Neural progenitor cell (in vitro differentiated cells): ENCODE data around the gene NDUFS4. TPM values are rescaled to one million over a fixed set of nuclear protein-coding genes. Genes with fewer than 3 reads are reported as not detected.
"Not testable (repeated sequence)": the region's sequence is repeated elsewhere in the genome, so short reads cannot be mapped to it uniquely, and the experiment has no call there.

Experiments used
- DNase-seq: peaks from one replicate; pipeline ENCODE4 v3.0.0-alpha.2; 2016; ENCODE audit warnings: low spot score
- H2AFZ ChIP-seq: fragments of 200-600 bp; sonication (generic); replicated peaks from 2 replicates; pipeline ENCODE4 v1.6.1; 2016; ENCODE audit warnings: antibody characterized with exemption
- H3F3A ChIP-seq: fragments of 200-600 bp; sonication (generic); 2 replicates; pipeline ENCODE4 v1.6.1; 2016; ENCODE audit warnings: antibody characterized with exemption, low read depth
- H3K27ac ChIP-seq: fragments of 200-600 bp; sonication (generic); 2 replicates; pipeline ENCODE4 v1.5.1; 2016; ENCODE audit warnings: mild to moderate bottlenecking
- H3K27me3 ChIP-seq: fragments of 200-600 bp; sonication (generic); 2 replicates; pipeline ENCODE4 v1.6.1; 2016; ENCODE audit warnings: mild to moderate bottlenecking, moderate library complexity
- H3K36me3 ChIP-seq: fragments of 200-600 bp; sonication (generic); 2 replicates; pipeline ENCODE4 v1.5.1; 2016
- H3K4me1 ChIP-seq: fragments of 200-600 bp; sonication (generic); 2 replicates; pipeline ENCODE4 v1.6.1; 2016; ENCODE audit warnings: mixed run types
- H3K4me2 ChIP-seq: fragments of 200-600 bp; sonication (generic); 2 replicates; pipeline ENCODE4 v1.6.1; 2016
- H3K4me3 ChIP-seq: fragments of 200-600 bp; sonication (generic); 2 replicates; pipeline ENCODE4 v1.5.1; 2016
- H3K79me2 ChIP-seq: fragments of 200-600 bp; sonication (generic); 2 replicates; pipeline ENCODE4 v1.6.1; 2016; ENCODE audit warnings: low read depth
- H3K9ac ChIP-seq: fragments of 200-600 bp; sonication (generic); 2 replicates; pipeline ENCODE4 v1.6.1; 2016
- H3K9me3 ChIP-seq: fragments of 200-600 bp; sonication (generic); 2 replicates; pipeline ENCODE4 v1.5.1; 2016; ENCODE audit warnings: low read depth
- H4K20me1 ChIP-seq: fragments of 200-600 bp; sonication (generic); 2 replicates; pipeline ENCODE4 v1.6.1; 2016; ENCODE audit warnings: low read depth
- H3K27ac Mint-ChIP-seq: 3 replicates; pipeline ENCODE4 v1.8.0; 2021; ENCODE audit warnings: mixed read lengths
- H3K27me3 Mint-ChIP-seq: 2 replicates; pipeline ENCODE4 v1.8.0; 2022; ENCODE audit warnings: low read depth, mild to moderate bottlenecking, inconsistent platforms, moderate library complexity, mixed read lengths; ENCODE audit not compliant: insufficient read depth
- H3K36me3 Mint-ChIP-seq: 3 replicates; pipeline ENCODE4 v1.8.0; 2021; ENCODE audit warnings: mixed read lengths
- H3K4me1 Mint-ChIP-seq: 3 replicates; pipeline ENCODE4 v1.8.0; 2021; ENCODE audit warnings: mixed read lengths
- H3K4me3 Mint-ChIP-seq: 3 replicates; pipeline ENCODE4 v1.8.0; 2021; ENCODE audit warnings: mild to moderate bottlenecking, moderate library complexity, mixed read lengths
- H3K9me3 Mint-ChIP-seq: 3 replicates; pipeline ENCODE4 v1.8.0; 2020; ENCODE audit warnings: mixed read lengths
- CTCF ChIP-seq: fragments of 200-600 bp; sonication (generic); IDR thresholded peaks from 2 replicates; pipeline ENCODE4 v1.5.1; 2017; ENCODE audit warnings: antibody characterized with exemption, mild to moderate bottlenecking
- EZH2 ChIP-seq: fragments of 200-600 bp; sonication (generic); IDR thresholded peaks from 2 replicates; pipeline ENCODE4 v1.6.1; 2017; ENCODE audit warnings: antibody characterized with exemption, mild to moderate bottlenecking, moderate library complexity
- EZH2phosphoT487 ChIP-seq: fragments of 200-600 bp; sonication (generic); IDR thresholded peaks from 2 replicates; pipeline ENCODE4 v1.6.1; 2017; ENCODE audit warnings: antibody characterized with exemption
- total RNA-seq: library from RNA; depleted of rRNA; stranded (reverse); fragments of >200 nt; gene quantifications from 2 replicates; pipeline ENCODE4 v1.2.3, GENCODE V29; 2015; ENCODE audit warnings: low replicate concordance

The NDUFS4 gene
- total RNA-seq, 1 donor from 2014 or later = 183 TPM

- Histone ChIP-seq H2AFZ (no peak overlapping the region), H3K9me3 (no peaks in the 10 kb centered on the region), H3K79me2 (peaks cover 4% of the 10 kb centered on the region), H3K4me2 (peak overlapping the region; percentile 54), H3K36me3 (no peaks in the 10 kb centered on the region), H3F3A (peaks cover 12% of the 10 kb centered on the region), H3K4me3 (no peak overlapping the region), H3K27ac (no peak overlapping the region), H3K4me1 (peaks cover 25% of the 10 kb centered on the region), H3K9ac (no peak overlapping the region), H4K20me1 (no peaks in the 10 kb centered on the region), H3K27me3 (no peaks in the 10 kb centered on the region)
- peaks cover 24% of the 10 kb centered on the region for H3K36me3 Mint-ChIP-seq
- no peak for TF ChIP-seq CTCF
- no peak for TF ChIP-seq EZH2
- TF ChIP-seq EZH2phosphoT487 = no peak
- no peaks in the 10 kb centered on the region for H3K9me3 Mint-ChIP-seq
- H3K4me3 Mint-ChIP-seq = no peak overlapping the region
- H3K27me3 Mint-ChIP-seq = no peaks in the 10 kb centered on the region
- peak; percentile 58 for DNase-seq
- peaks cover 27% of the 10 kb centered on the region for H3K4me1 Mint-ChIP-seq
- H3K27ac Mint-ChIP-seq = no peak overlapping the region
Observed at GRCh38 chr5:53643445-53643844, 83.0 kb downstream of the NDUFS4 start.

GRCh38 chr5:53645078-53645477 is 84.6 kb downstream of the NDUFS4 start:
- H3K27ac Mint-ChIP-seq = no peak overlapping the region
- Histone ChIP-seq H3K79me2 (peaks cover 13% of the 10 kb centered on the region), H3K27ac (no peak overlapping the region), H3K9me3 (no peaks in the 10 kb centered on the region), H3F3A (peaks cover 12% of the 10 kb centered on the region), H3K4me1 (peaks cover 25% of the 10 kb centered on the region), H4K20me1 (no peaks in the 10 kb centered on the region), H3K27me3 (no peaks in the 10 kb centered on the region), H3K9ac (no peak overlapping the region), H2AFZ (no peak overlapping the region), H3K4me3 (no peak overlapping the region), H3K36me3 (peaks cover 5% of the 10 kb centered on the region), H3K4me2 (no peak overlapping the region)
- no peak for DNase-seq
- peaks cover 27% of the 10 kb centered on the region for H3K4me1 Mint-ChIP-seq
- H3K27me3 Mint-ChIP-seq = no peaks in the 10 kb centered on the region
- H3K9me3 Mint-ChIP-seq = no peaks in the 10 kb centered on the region
- peaks cover 28% of the 10 kb centered on the region for H3K36me3 Mint-ChIP-seq
- TF ChIP-seq CTCF (no peak), EZH2 (no peak), EZH2phosphoT487 (no peak)
- no peak overlapping the region for H3K4me3 Mint-ChIP-seq

GRCh38 chr5:53649352-53649751 is 88.9 kb downstream of the NDUFS4 start:
- H3K27me3 ChIP-seq = no peaks in the 10 kb centered on the region
- Mint-ChIP-seq H3K4me1 (no peaks in the 10 kb centered on the region), H3K4me3 (no peak overlapping the region), H3K36me3 (peaks cover 31% of the 10 kb centered on the region), H3K9me3 (no peaks in the 10 kb centered on the region), H3K27me3 (no peaks in the 10 kb centered on the region), H3K27ac (no peak overlapping the region)
- DNase-seq = no peak
- TF ChIP-seq EZH2 = no peak
- no peak overlapping the region for H2AFZ ChIP-seq
- peaks cover 32% of the 10 kb centered on the region for H3K79me2 ChIP-seq
- H3K4me3 ChIP-seq = no peak overlapping the region
- H3K36me3 ChIP-seq = peaks cover 5% of the 10 kb centered on the region
- H3F3A ChIP-seq = peaks cover 4% of the 10 kb centered on the region
- no peaks in the 10 kb centered on the region for H4K20me1 ChIP-seq
- H3K27ac ChIP-seq = no peak overlapping the region
- H3K4me1 ChIP-seq = no peaks in the 10 kb centered on the region
- H3K9ac ChIP-seq = no peak overlapping the region
- H3K4me2 ChIP-seq = no peak overlapping the region
- H3K9me3 ChIP-seq = no peaks in the 10 kb centered on the region

GRCh38 chr5:53660573-53660972 is 100.1 kb downstream of the NDUFS4 start:
- not testable (repeated sequence) for H3K4me3 Mint-ChIP-seq, H3K4me1 ChIP-seq, H2AFZ ChIP-seq, H3K9ac ChIP-seq, H3K4me3 ChIP-seq, H3K4me2 ChIP-seq, H3K9me3 ChIP-seq, H3K36me3 ChIP-seq, H3K4me1 Mint-ChIP-seq, H3K27ac ChIP-seq, H3K27ac Mint-ChIP-seq, H3K27me3 Mint-ChIP-seq, H3K27me3 ChIP-seq, H3K79me2 ChIP-seq, H4K20me1 ChIP-seq, DNase-seq, H3F3A ChIP-seq
- Mint-ChIP-seq H3K36me3 (peaks cover 32% of the 10 kb centered on the region), H3K9me3 (peaks cover 30% of the 10 kb centered on the region)

- not testable (repeated sequence) for H3K27me3 Mint-ChIP-seq, H3K27me3 ChIP-seq, H3K27ac ChIP-seq, H3K79me2 ChIP-seq, H2AFZ ChIP-seq, H3K4me2 ChIP-seq, H4K20me1 ChIP-seq, H3K4me3 Mint-ChIP-seq, H3K9me3 ChIP-seq, H3K4me3 ChIP-seq, H3F3A ChIP-seq, H3K36me3 ChIP-seq, H3K9ac ChIP-seq, H3K4me1 ChIP-seq, H3K4me1 Mint-ChIP-seq, H3K27ac Mint-ChIP-seq, DNase-seq
- peaks cover 38% of the 10 kb centered on the region for H3K36me3 Mint-ChIP-seq
- H3K9me3 Mint-ChIP-seq = peaks cover 37% of the 10 kb centered on the region
Observed at GRCh38 chr5:53665313-53665712, 104.9 kb downstream of the NDUFS4 start.
